Endothelial cell of umbilical vein (primary cell): ENCODE measurements around the gene PAPPA. TPM values are rescaled to one million over a fixed set of nuclear protein-coding genes. Genes with fewer than 3 reads are reported as not detected.

Experiments
- BruUV-seq: library from RNA; stranded (reverse); fragments of 400-500 nt; replicated peaks from 2 replicates; lab custom pipeline; 2021; lab: Mats Ljungman, UMichigan
- CTCF ChIA-PET: fragments of 300-600, 350-600 bp; sonication (Branson Sonifier 250); formaldehyde crosslinking; loops from one replicate; lab custom pipeline; 2021; ENCODE audit warnings: antibody characterized with exemption, inconsistent platforms; lab: Charles Lee
- POLR2A ChIA-PET: fragments of 300-600, 350-600 bp; sonication (Branson Sonifier 250); formaldehyde crosslinking; loops from one replicate; lab custom pipeline; 2021; ENCODE audit warnings: antibody characterized with exemption, inconsistent platforms; lab: Charles Lee
- DNase-seq: peaks from one replicate; pipeline ENCODE4 v3.0.0-alpha.2; 2011; ENCODE audit warnings: low read depth, low spot score
- FAIRE-seq: peaks from 2 replicates; lab custom pipeline; 2011; peaks lifted over from hg19 to GRCh38; lab: Jason Lieb, UNC
- H2AFZ ChIP-seq: 2 replicates; pipeline ENCODE4 v1.6.0; 2012; ENCODE audit warnings: low read depth, low read length, control low read depth, inconsistent platforms
- H3K27ac ChIP-seq: 2 replicates; pipeline ENCODE4 v1.5.1; 2011; ENCODE audit warnings: low read depth, mild to moderate bottlenecking, control low read depth, low read length, moderate library complexity; ENCODE audit not compliant: insufficient read depth
- H3K27me3 ChIP-seq, 2 experiments: 2 replicates each; pipeline versions ENCODE4 v1.6.0 to v1.6.1; 2011; ENCODE audit warnings: low read length in 2 of 2, mixed read lengths in 1 of 2; ENCODE audit not compliant: control insufficient read depth in 2 of 2, insufficient read depth in 2 of 2
- H3K36me3 ChIP-seq, 2 experiments: 2 replicates in 1 of 2; 3 replicates in 1 of 2; pipeline ENCODE4 v1.5.1; 2011; ENCODE audit warnings: low read length in 2 of 2, mild to moderate bottlenecking in 1 of 2, moderate library complexity in 1 of 2; ENCODE audit not compliant: control insufficient read depth in 2 of 2, insufficient read depth in 2 of 2; ENCODE audit errors: extremely low read depth in 1 of 2
- H3K4me1 ChIP-seq: 3 replicates; pipeline ENCODE4 v1.5.1; 2011; ENCODE audit warnings: mild to moderate bottlenecking, low read length; ENCODE audit not compliant: control insufficient read depth, insufficient read depth; ENCODE audit errors: extremely low read depth
- H3K4me2 ChIP-seq: 2 replicates; pipeline ENCODE4 v1.6.1; 2011; ENCODE audit warnings: low read length, control low read depth, mixed read lengths; ENCODE audit not compliant: insufficient read depth
- H3K4me3 ChIP-seq, 3 experiments: fragments of 200-600 bp in 1 of 3; sonication (generic), shearing (Covaris generic) in 1 of 3; replicated peaks in 1 of 3; 2 replicates each; pipeline ENCODE4 v1.5.1; 2011 to 2016; ENCODE audit warnings: control low read depth in 3 of 3, low read length in 3 of 3, mild to moderate bottlenecking in 2 of 3, inconsistent platforms in 1 of 3, low read depth in 1 of 3, moderate library complexity in 1 of 3; ENCODE audit not compliant: insufficient read depth in 1 of 3
- H3K79me2 ChIP-seq: 2 replicates; pipeline ENCODE4 v1.6.0; 2012; ENCODE audit warnings: low read length, inconsistent platforms; ENCODE audit not compliant: control insufficient read depth, insufficient read depth
- H3K9ac ChIP-seq: replicated peaks from 2 replicates; pipeline ENCODE3; 2011; ENCODE audit warnings: low read length, control low read depth; ENCODE audit not compliant: insufficient read depth; ENCODE audit errors: extremely low read depth
- H3K9me1 ChIP-seq: replicated peaks from 3 replicates; pipeline ENCODE4 v1.6.0; 2011; ENCODE audit warnings: mild to moderate bottlenecking, low read length; ENCODE audit not compliant: control insufficient read depth, insufficient read depth; ENCODE audit errors: extremely low read depth
- H3K9me3 ChIP-seq: replicated peaks from 2 replicates; pipeline ENCODE4 v1.5.1; 2012; ENCODE audit warnings: low read length, inconsistent platforms; ENCODE audit not compliant: control insufficient read depth, insufficient read depth
- H4K20me1 ChIP-seq: replicated peaks from 2 replicates; pipeline ENCODE3; 2011; ENCODE audit warnings: mild to moderate bottlenecking, low read length; ENCODE audit not compliant: control insufficient read depth, insufficient read depth; ENCODE audit errors: extremely low read depth
- CTCF ChIP-seq, 2 donors: IDR thresholded peaks; 1 replicate in 1 of 2; 2 replicates in 1 of 2; pipeline ENCODE4 v1.5.1; 2011; ENCODE audit warnings: low read length in 2 of 2, mild to moderate bottlenecking in 2 of 2, moderate library complexity in 2 of 2, control low read depth in 1 of 2, inconsistent platforms in 1 of 2, low read depth in 1 of 2; ENCODE audit not compliant: insufficient read depth in 1 of 2; ENCODE audit errors: extremely low read depth in 1 of 2
- EZH2 ChIP-seq: IDR thresholded peaks from 2 replicates; pipeline ENCODE4 v1.6.1; 2012; ENCODE audit warnings: borderline replicate concordance, low read depth, mild to moderate bottlenecking, moderate library complexity, low read length, inconsistent platforms; ENCODE audit not compliant: severe bottlenecking
- FOS ChIP-seq: IDR thresholded peaks from 2 replicates; pipeline ENCODE4 v1.6.1; 2011; ENCODE audit warnings: mild to moderate bottlenecking, low read length, moderate library complexity, borderline replicate concordance; ENCODE audit not compliant: insufficient read depth
- GATA2 ChIP-seq: IDR thresholded peaks from 2 replicates; pipeline ENCODE4 v1.7.0; 2011; ENCODE audit warnings: low read depth, mild to moderate bottlenecking, moderate library complexity, mixed read lengths, low read length; ENCODE audit not compliant: insufficient read length, insufficient read depth
- JUN ChIP-seq: IDR thresholded peaks from 2 replicates; pipeline ENCODE4 v1.6.1; 2011; ENCODE audit warnings: borderline replicate concordance, low read depth; ENCODE audit not compliant: insufficient read length, insufficient read depth
- MAX ChIP-seq: IDR thresholded peaks from 2 replicates; pipeline ENCODE4 v1.6.1; 2011; ENCODE audit not compliant: insufficient read depth, insufficient read length
- MYC ChIP-seq: IDR thresholded peaks from one replicate; pipeline ENCODE4 v1.6.1; 2011; ENCODE audit warnings: mild to moderate bottlenecking, low read depth, low read length
- POLR2A ChIP-seq: IDR thresholded peaks from 2 replicates; pipeline ENCODE4 v1.6.1; 2012; ENCODE audit warnings: low read depth, mild to moderate bottlenecking, control low read depth, low read length
- POLR2AphosphoS5 ChIP-seq: IDR thresholded peaks from 2 replicates; pipeline ENCODE4 v1.6.1; 2012; ENCODE audit warnings: low read depth, mild to moderate bottlenecking, control low read depth, low read length, moderate library complexity; ENCODE audit not compliant: insufficient read depth
- dilution Hi-C: fragments of 300-500 bp; cut with MboI; formaldehyde crosslinking; loops from one replicate; pipeline ENCODE4 v1.15.0; 2019; ENCODE audit warnings: low sequenced_read_pairs; ENCODE audit not compliant: extremely low pct_ligation_motif_present
- intact Hi-C: fragments of 100-400 bp; cut with micrococcal nuclease; formaldehyde crosslinking; loops from one replicate; pipeline ENCODE4 v1.10.0; 2022
- polyA plus RNA-seq, 4 experiments: library from polyadenylated mRNA; depleted of rRNA in 3 of 4; stranded (reverse) in 3 of 4; unstranded in 1 of 4; fragments of >200 nt; gene quantifications; 2 replicates each; pipeline versions ENCODE4 v1.2.1 to v1.2.3, GENCODE V29; 2011 to 2012; ENCODE audit warnings: missing spikeins in 1 of 4
- total RNA-seq: library from RNA; stranded (reverse); gene quantifications from 2 replicates; pipeline ENCODE4 v1.2.3, GENCODE V29; 2021

Gene PAPPA
- total and polyA plus RNA-seq, 2 donors (not counting 3 experiments of a cell fraction or from before 2014, with no cell fraction given), result 0.13 to 0.41 TPM

DNA sequence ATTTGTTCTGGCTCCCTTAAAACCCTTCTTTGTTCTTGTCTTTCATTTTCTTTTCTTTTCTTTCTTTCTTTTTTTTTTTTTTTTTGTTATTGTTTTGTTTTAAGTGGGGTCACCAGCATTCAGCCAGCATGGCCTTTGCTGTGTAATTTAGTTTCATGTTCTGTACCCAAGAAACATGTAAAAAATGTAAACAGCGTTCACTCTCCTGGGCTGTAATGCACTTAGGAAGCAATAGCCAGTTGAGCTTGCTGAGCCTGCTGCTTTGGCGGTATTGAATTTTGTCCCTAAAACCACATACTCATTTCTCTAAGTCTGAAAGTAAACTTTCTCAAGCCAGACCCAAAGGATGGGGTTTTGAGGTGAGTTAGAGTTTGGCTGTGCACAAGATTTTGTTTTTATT is 158.6 kb downstream of the PAPPA start:
- dilution Hi-C loops, result no loop called here
- Histone ChIP-seq H3K27me3 (no peaks in the 10 kb centered on the region), H3K36me3 (no peaks in the 10 kb centered on the region), H4K20me1 (no peaks in the 10 kb centered on the region), H3K4me1 (no peaks in the 10 kb centered on the region), H3K4me3 (no peak overlapping the region), H2AFZ (no peak overlapping the region), H3K4me2 (no peak overlapping the region), H3K79me2 (no peaks in the 10 kb centered on the region), H3K9ac (no peak overlapping the region), H3K9me3 (no peaks in the 10 kb centered on the region), H3K9me1 (no peaks in the 10 kb centered on the region), H3K27ac (no peak overlapping the region)
- intact Hi-C loops, result no loop called here
- TF ChIP-seq POLR2A (no peak), POLR2AphosphoS5 (no peak), FOS (no peak), CTCF (IDR thresholded peaks at IDR 0.05; ENCODE audit: extremely low read depth in 1 of 2, insufficient read depth in 1 of 2, low read depth in 1 of 2, low read length in 2 of 2) (no peak), JUN (no peak), GATA2 (no peak)
- CTCF ChIA-PET, result interaction anchor here (0.9 kb wide), 1 partner anchor 160 kb away, joined by 4 read pairs; no protein-coding TSS in a partner anchor
- BruUV-seq, result no TSS peak
- DNase-seq (no peak), FAIRE-seq (no peak)
- POLR2A ChIA-PET, result no interaction called here

DNA sequence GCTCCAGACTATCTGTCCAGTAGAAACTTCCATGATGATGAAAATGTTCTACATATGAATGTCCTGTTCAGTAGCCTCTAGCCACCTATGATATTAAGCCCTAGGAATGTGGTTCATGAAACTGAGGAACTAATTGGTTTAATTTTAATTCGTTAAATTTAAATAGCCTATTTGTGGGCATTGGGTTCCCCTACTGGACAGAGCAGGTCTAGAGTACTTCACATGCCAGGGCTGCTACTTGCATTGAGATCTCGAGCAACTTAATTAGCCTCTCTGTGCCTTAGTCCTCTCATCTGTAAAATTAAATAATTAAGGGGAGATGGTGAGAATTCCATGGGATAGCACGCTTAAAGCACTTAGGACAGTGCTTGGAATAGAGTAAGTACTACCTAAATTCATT is 160.0 kb downstream of the PAPPA start:
- no peak for FAIRE-seq
- Histone ChIP-seq H3K36me3 (no peaks in the 10 kb centered on the region), H3K9me3 (no peaks in the 10 kb centered on the region), H3K4me2 (no peak overlapping the region), H3K4me3 (no peak overlapping the region), H3K27ac (no peak overlapping the region), H3K9me1 (no peaks in the 10 kb centered on the region), H3K9ac (no peak overlapping the region), H4K20me1 (no peaks in the 10 kb centered on the region), H3K27me3 (no peaks in the 10 kb centered on the region), H3K79me2 (no peaks in the 10 kb centered on the region), H2AFZ (no peak overlapping the region), H3K4me1 (no peaks in the 10 kb centered on the region)
- POLR2A ChIA-PET, result no interaction called here
- no peak for DNase-seq
- BruUV-seq, result no TSS peak
- dilution Hi-C loops (no loop called here), intact Hi-C loops (no loop called here)
- CTCF ChIA-PET, result no interaction called here
- TF ChIP-seq POLR2AphosphoS5, result no peak
- no peak for TF ChIP-seq FOS
- no peak for TF ChIP-seq GATA2
- no peak for TF ChIP-seq CTCF (IDR thresholded peaks at IDR 0.05; ENCODE audit: extremely low read depth in 1 of 2, insufficient read depth in 1 of 2, low read depth in 1 of 2, low read length in 2 of 2)
- TF ChIP-seq EZH2, result no peak
- TF ChIP-seq MAX, result no peak
- no peak for TF ChIP-seq JUN
- TF ChIP-seq POLR2A, result no peak
- TF ChIP-seq MYC, result no peak
